Activated CD8-positive, alpha-beta memory T cell treated with anti-CD3 and anti-CD28 coated beads, Interleukin-2, amount 10 ng/mL, durations not matched to agents 7 days and 5 days (primary cell): ENCODE results near the gene OFD1. TPM values are rescaled to one million over a fixed set of nuclear protein-coding genes. Genes with fewer than 3 reads are reported as not detected.
"Not testable (repeated sequence)": the region's sequence is repeated elsewhere in the genome, so short reads cannot be mapped to it uniquely, and the experiment has no call there.

Source experiments
- ATAC-seq: fragments of 150-1000 bp; cut with Tn5 transposase; one replicate; pipeline ENCODE4 v1.10.0; 2021; ENCODE audit warnings: moderate library complexity
- CTCF ChIA-PET: fragments of 350-600 bp; sonication (Branson Sonifier 250); formaldehyde crosslinking; loops from one replicate; lab custom pipeline; 2021; ENCODE audit warnings: antibody characterized with exemption; lab: Charles Lee
- DNase-seq: peaks from one replicate; pipeline ENCODE4 v3.0.0-alpha.2; 2020
- H3K27ac Mint-ChIP-seq: one replicate; pipeline ENCODE4 v1.8.0; 2021; ENCODE audit warnings: mild to moderate bottlenecking, mixed read lengths
- H3K27me3 Mint-ChIP-seq: one replicate; pipeline ENCODE4 v1.8.0; 2021; ENCODE audit warnings: mixed read lengths
- H3K36me3 Mint-ChIP-seq: one replicate; pipeline ENCODE4 v1.8.0; 2021; ENCODE audit warnings: mild to moderate bottlenecking, mixed read lengths
- H3K4me1 Mint-ChIP-seq: one replicate; pipeline ENCODE4 v1.8.0; 2021; ENCODE audit warnings: mixed read lengths
- H3K4me3 Mint-ChIP-seq: one replicate; pipeline ENCODE4 v1.8.0; 2021; ENCODE audit warnings: mild to moderate bottlenecking, moderate library complexity, mixed read lengths
- H3K9me3 Mint-ChIP-seq: one replicate; pipeline ENCODE4 v1.8.0; 2022; ENCODE audit warnings: low read depth, mixed read lengths
- total RNA-seq, 2 experiments: library from RNA; stranded (reverse); gene quantifications; one replicate each; pipeline ENCODE4 v1.2.3, GENCODE V29; 2021

The OFD1 gene
- total RNA-seq, 2 experiments from 2014 or later: 32.3 to 45.8 TPM

DNA sequence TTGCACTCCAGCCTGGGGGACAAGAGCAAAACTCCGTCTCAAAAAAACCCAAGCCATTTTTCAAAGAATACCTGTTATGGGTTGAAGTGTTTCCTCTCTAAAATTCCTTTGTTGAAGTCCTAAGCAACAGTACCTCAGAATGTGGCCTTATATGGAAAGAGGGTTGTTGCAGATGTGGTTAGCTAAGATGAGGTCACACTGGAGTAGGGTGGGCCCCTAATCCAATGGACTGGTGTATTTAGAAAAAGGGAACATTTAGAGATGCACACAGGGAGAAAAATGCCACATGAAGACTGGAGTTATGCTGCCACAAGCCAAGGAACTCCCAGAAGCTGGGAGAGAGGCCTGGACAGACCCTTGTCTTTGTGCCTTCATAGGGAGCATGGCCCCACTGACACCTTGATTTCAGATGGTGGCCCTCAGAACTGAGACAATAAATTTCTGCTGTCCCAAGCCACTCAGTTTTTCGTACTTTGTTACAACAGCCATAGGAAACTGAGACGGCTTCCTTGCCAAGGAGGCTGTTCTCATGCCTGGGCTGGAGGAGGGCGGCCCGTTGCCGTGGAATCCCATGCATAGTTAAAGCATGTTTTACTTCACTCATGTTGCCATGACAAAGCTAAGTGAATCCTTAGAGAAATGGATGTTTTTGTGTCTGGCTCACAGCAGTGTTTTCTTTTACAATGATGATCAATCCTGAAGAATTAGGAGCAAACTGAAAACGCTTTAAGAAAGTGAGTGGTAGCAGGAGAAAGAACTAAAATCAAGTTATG, 16.7 kb upstream of the OFD1 start:
- no peak for DNase-seq
- no peak overlapping the region for H3K4me3 Mint-ChIP-seq
- CTCF ChIA-PET: interaction anchor here (0.9 kb wide), 1 partner anchor 30 kb away, joined by 3 read pairs; no protein-coding TSS in a partner anchor
- H3K27ac Mint-ChIP-seq: peak overlapping the region; percentile 46
- peaks cover 36% of the 10 kb centered on the region for H3K4me1 Mint-ChIP-seq
- H3K9me3 Mint-ChIP-seq: no peaks in the 10 kb centered on the region
- peaks cover 47% of the 10 kb centered on the region for H3K36me3 Mint-ChIP-seq
- no peaks in the 10 kb centered on the region for H3K27me3 Mint-ChIP-seq
- no peak for ATAC-seq

- Mint-ChIP-seq H3K9me3 (no peaks in the 10 kb centered on the region), H3K4me1 (peaks cover 44% of the 10 kb centered on the region), H3K4me3 (no peak overlapping the region), H3K27ac (peak overlapping the region; percentile 78), H3K36me3 (peaks cover 54% of the 10 kb centered on the region), H3K27me3 (no peaks in the 10 kb centered on the region)
- peak; percentile 79 for ATAC-seq
- CTCF ChIA-PET: interaction anchor here (0.9 to 1.4 kb wide), 2 partner anchors 15 to 231 kb away, joined by 3 to 6 read pairs; partner anchors contain the start of genes OFD1 and TRAPPC2
- peak; percentile 47 for DNase-seq
Measured at GRCh38 chrX:13719192-13719856, 15.2 kb upstream of the OFD1 start.

- Mint-ChIP-seq H3K4me3 (no peak overlapping the region), H3K27ac (no peak overlapping the region), H3K9me3 (no peaks in the 10 kb centered on the region), H3K36me3 (peaks cover 55% of the 10 kb centered on the region), H3K4me1 (peaks cover 60% of the 10 kb centered on the region), H3K27me3 (no peaks in the 10 kb centered on the region)
- ATAC-seq: no peak
- DNase-seq: no peak
- CTCF ChIA-PET: interaction anchor here (2.1 kb wide), 1 partner anchor 13 kb away, joined by 6 read pairs; the partner anchor contains the start of genes OFD1 and TRAPPC2
Measured at GRCh38 chrX:13721371-13721770, 13.2 kb upstream of the OFD1 start.

DNA sequence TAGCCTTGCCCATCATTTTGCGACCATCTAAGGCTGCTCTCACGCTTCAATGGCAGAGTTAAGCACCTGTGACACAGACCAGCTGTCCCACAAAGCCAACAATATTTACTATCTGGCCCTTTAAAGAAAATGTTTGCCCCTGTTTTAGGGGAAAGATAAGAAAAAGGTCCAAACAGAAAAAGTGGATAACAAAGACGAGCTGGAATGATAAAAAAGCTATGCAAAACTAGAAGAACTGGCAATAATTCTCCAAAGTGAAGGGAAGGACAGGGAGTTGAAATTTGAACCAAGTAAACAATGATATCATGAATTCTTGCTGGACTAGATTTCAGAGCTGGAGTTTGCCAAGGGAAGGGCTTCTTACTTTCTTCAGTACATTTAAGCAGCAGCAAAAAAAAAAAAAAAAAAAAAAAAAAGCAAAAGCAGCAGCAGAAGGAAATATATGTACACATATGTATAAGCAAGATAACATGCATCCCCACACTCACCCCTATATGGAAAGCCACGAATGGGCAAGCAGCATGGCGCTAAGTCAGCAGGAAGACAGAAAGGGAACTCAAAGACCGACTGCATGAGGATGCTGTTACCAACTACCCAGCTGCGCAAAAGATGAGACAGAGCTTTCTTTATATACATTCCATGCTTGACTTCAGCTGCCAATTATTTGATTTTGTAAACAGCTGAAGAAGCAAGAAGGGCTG, 12.6 kb upstream of the OFD1 start:
- Mint-ChIP-seq H3K36me3 (peaks cover 57% of the 10 kb centered on the region), H3K27me3 (no peaks in the 10 kb centered on the region), H3K4me3 (no peak overlapping the region), H3K27ac (peak overlapping the region; percentile 28), H3K4me1 (peaks cover 63% of the 10 kb centered on the region), H3K9me3 (no peaks in the 10 kb centered on the region)
- CTCF ChIA-PET: interaction anchor here (0.9 to 2.1 kb wide), 3 partner anchors 11 to 31 kb away, joined by 3 to 6 read pairs (median 3); partner anchors contain the start of genes OFD1 and TRAPPC2
- DNase-seq: no peak
- no peak for ATAC-seq

DNA sequence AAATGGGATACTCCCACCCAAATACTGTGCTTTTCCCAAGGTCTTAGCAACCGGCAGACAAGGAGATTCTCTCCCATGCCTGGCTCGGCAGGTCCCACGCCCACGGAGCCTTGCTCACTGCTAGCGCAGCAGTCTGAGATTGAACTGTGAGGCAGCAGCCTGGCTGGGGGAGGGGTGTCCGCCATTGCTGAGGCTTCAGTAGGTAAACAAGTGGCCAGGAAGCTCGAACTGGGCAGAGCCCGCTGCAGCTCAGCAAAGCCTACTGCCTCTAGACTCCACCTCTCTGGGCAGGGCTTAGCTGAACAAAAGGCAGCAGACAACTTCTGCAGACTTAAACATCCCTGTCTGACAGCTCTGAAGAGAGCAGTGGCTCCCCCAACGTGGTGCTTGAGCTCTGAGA, 9.7 kb upstream of the OFD1 start:
- DNase-seq: peak; percentile 70
- CTCF ChIA-PET: interaction anchor here (1.5 to 1.8 kb wide), 2 partner anchors 10 to 37 kb away, joined by 4 read pairs; partner anchors contain the start of genes OFD1, RAB9A and TRAPPC2
- Mint-ChIP-seq H3K36me3 (peaks cover 66% of the 10 kb centered on the region), H3K4me1 (peaks cover 49% of the 10 kb centered on the region), H3K27ac (peak overlapping the region; percentile 74), H3K4me3 (peak overlapping the region; percentile 13)
- not testable (repeated sequence) for H3K9me3 Mint-ChIP-seq, ATAC-seq, H3K27me3 Mint-ChIP-seq

GRCh38 chrX:13726583-13726982, 8.0 kb upstream of the OFD1 start:
- peaks cover 62% of the 10 kb centered on the region for H3K4me1 Mint-ChIP-seq
- H3K27me3 Mint-ChIP-seq, H3K9me3 Mint-ChIP-seq, ATAC-seq, CTCF ChIA-PET, H3K4me3 Mint-ChIP-seq, DNase-seq: not testable (repeated sequence)
- H3K36me3 Mint-ChIP-seq: peaks cover 70% of the 10 kb centered on the region
- H3K27ac Mint-ChIP-seq: peak overlapping the region; percentile 74

DNA sequence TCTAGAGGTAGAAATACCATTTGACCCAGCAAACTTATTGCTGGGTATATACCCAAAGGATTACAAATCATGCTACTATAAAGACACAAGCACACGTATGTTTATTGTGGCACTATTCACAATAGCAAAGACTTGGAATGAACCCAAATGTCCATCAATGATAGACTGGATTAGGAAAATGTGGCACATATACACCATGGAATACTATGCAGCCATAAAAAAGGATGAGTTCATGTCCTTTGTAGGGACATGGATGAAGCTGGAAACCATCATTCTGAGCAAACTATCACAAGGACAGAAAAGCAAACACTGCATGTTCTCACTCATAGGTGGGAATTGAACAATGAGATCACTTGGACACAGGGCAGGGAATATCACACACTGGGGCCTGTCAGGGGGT, 4.0 kb upstream of the OFD1 start:
- H3K9me3 Mint-ChIP-seq, CTCF ChIA-PET, DNase-seq, H3K4me3 Mint-ChIP-seq, ATAC-seq, H3K27me3 Mint-ChIP-seq, H3K27ac Mint-ChIP-seq: not testable (repeated sequence)
- Mint-ChIP-seq H3K4me1 (peaks cover 60% of the 10 kb centered on the region), H3K36me3 (peaks cover 72% of the 10 kb centered on the region)

DNA sequence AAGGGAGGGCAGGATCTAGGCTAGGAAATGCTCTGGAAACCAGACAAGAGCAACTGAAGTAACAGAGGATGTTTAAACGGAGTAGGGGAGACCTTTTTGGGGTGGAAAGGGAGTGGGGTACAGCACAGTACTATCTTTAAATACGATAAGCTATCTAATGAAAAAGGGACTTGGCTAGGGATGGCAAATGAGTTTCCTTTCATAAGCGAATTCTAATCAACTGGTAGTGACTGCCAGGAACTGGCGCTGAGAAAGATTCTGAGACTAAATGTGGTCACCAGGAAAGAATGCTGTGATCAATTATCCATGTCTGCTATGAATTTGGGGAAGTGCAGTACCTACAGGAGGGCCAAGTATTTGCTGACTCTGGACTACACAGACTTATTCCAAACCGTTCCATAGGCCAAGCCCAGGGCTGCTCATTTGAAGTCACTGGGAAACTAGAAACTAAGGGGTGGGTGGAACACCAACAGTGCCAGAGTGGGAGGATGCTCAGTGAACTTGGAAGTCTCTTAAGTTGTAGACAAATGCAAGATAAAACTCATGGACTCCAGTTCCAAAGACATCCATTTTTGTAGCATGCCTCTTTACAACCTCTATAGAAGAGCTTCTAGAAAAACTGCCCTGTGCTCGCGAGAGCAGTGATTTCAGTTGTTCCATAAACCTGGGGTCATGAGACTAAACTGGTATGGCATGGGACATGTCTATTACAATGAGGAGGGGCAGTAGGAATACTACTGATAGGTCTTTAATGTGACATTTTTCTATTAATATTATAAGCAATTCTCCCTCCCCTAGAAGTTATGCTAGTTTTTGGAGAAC, 2.1 kb upstream of the OFD1 start:
- H3K36me3 Mint-ChIP-seq: peaks cover 60% of the 10 kb centered on the region

GRCh38 chrX:13733506-13733905, 1.0 kb upstream of the OFD1 start:
- DNase-seq: no peak
- H3K9me3 Mint-ChIP-seq: no peaks in the 10 kb centered on the region
- H3K27ac Mint-ChIP-seq: peak overlapping the region; percentile 96
- CTCF ChIA-PET: interaction anchor here (1.6 kb wide), 1 partner anchor 11 kb away, joined by 6 read pairs; no protein-coding TSS in a partner anchor
- H3K36me3 Mint-ChIP-seq: peaks cover 50% of the 10 kb centered on the region
- H3K4me1 Mint-ChIP-seq: peaks cover 46% of the 10 kb centered on the region
- ATAC-seq: no peak
- no peaks in the 10 kb centered on the region for H3K27me3 Mint-ChIP-seq
- peak overlapping the region; percentile 99 for H3K4me3 Mint-ChIP-seq

More for the DNA sequence above, 2.1 kb upstream of the OFD1 start:
- CTCF ChIA-PET: interaction anchor here (1.3 kb wide), 1 partner anchor 10 kb away, joined by 3 read pairs; no protein-coding TSS in a partner anchor
- no peak for ATAC-seq
- Mint-ChIP-seq H3K4me3 (no peak overlapping the region), H3K9me3 (no peaks in the 10 kb centered on the region), H3K27ac (peak overlapping the region; percentile 35), H3K4me1 (peaks cover 49% of the 10 kb centered on the region), H3K27me3 (no peaks in the 10 kb centered on the region)
- no peak for DNase-seq

- CTCF ChIA-PET: no interaction called here
- peaks cover 28% of the 10 kb centered on the region for H3K36me3 Mint-ChIP-seq
- no peaks in the 10 kb centered on the region for H3K27me3 Mint-ChIP-seq
- no peaks in the 10 kb centered on the region for H3K9me3 Mint-ChIP-seq
- H3K4me1 Mint-ChIP-seq: peaks cover 24% of the 10 kb centered on the region
- no peak for DNase-seq
- H3K27ac Mint-ChIP-seq: peak overlapping the region; percentile 91
- no peak for ATAC-seq
- H3K4me3 Mint-ChIP-seq: peak overlapping the region; percentile 38
Measured at GRCh38 chrX:13741695-13742094, 7.1 kb downstream of the OFD1 start.

DNA sequence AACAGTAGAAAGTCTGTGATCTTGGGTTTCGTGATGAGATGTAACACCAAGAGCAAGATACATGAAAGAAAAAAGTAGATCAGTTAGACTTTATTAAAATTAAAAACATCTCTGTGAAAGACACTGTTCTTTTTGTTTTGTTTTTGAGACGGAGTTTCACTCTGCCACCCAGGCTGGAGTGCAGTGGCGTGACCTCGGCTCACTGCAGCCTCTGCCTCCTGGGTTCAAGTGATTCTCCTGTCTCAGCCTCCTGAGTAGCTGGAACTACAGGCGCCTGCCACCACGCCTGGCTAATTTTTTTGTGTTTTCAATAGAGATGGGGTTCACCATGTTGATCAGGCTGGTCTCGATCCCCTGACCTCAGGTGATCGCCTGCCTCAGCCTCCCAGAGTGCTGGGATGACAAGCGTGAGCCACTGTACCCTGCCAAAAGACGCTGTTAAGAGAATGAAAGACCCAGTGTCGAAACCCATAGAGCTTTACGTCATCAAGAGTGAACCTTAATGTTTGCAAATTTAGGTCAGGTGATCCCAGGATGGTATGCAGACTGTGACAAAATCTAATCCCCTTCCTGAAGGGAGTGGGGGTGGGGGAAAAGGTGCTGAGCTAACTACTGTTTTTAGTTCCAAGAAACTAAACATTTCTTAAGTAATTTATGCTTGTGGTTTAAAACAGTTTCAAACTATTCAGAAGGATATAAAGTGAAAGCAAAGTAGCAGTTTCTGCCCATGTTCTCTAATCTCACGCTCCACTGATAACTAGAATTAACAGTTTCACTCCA, 8.0 kb downstream of the OFD1 start:
- CTCF ChIA-PET: interaction anchor here (1.0 kb wide), 1 partner anchor 9 kb away, joined by 3 read pairs; no protein-coding TSS in a partner anchor
- peak overlapping the region; percentile 91 for H3K27ac Mint-ChIP-seq
- peaks cover 23% of the 10 kb centered on the region for H3K4me1 Mint-ChIP-seq
- H3K4me3 Mint-ChIP-seq: peak overlapping the region; percentile 69
- H3K9me3 Mint-ChIP-seq: no peaks in the 10 kb centered on the region
- DNase-seq: peak; percentile 57
- peak; percentile 89 for ATAC-seq
- H3K36me3 Mint-ChIP-seq: peaks cover 31% of the 10 kb centered on the region
- no peaks in the 10 kb centered on the region for H3K27me3 Mint-ChIP-seq

DNA sequence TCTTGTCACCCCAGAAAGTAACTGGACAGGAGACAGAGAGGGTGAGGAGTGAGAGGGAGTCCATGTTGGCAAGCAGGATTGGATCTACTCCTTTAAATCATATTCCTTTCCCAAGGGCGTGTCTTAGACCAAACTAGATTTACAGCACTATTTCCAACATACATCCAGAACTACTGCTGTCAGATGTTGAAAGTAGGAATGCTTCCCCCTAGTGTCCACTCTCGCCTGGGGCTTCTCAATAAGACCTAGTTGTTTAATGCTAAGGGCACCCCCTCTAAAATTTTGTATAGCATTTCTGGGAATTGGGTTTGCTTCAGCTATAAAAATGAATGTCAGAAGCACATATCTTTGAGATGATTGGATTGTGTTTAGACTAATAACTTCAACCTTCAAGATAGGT, 13.3 kb downstream of the OFD1 start:
- H3K4me1 Mint-ChIP-seq: peaks cover 27% of the 10 kb centered on the region
- peak overlapping the region; percentile 41 for H3K27ac Mint-ChIP-seq
- H3K27me3 Mint-ChIP-seq: no peaks in the 10 kb centered on the region
- ATAC-seq (no peak), DNase-seq (peak; percentile 45)
- CTCF ChIA-PET: interaction anchor here (1.3 kb wide), 1 partner anchor 30 kb away, joined by 3 read pairs; no protein-coding TSS in a partner anchor
- no peaks in the 10 kb centered on the region for H3K9me3 Mint-ChIP-seq
- peaks cover 41% of the 10 kb centered on the region for H3K36me3 Mint-ChIP-seq
- no peak overlapping the region for H3K4me3 Mint-ChIP-seq
